Stimulated activated CD4-positive, alpha-beta T cell treated with anti-CD3 and anti-CD28 coated beads, Interleukin-4, amount 100 ng/mL, for 24 hours (primary cell): ENCODE measurements around the gene TFAM.
"Not testable (repeated sequence)": the region's sequence is repeated elsewhere in the genome, so short reads cannot be mapped to it uniquely, and the experiment has no call there.

ENCODE experiments used
- DNase-seq: peaks from one replicate; pipeline ENCODE4 v3.0.0-alpha.2; 2020

TFAM gene

DNA sequence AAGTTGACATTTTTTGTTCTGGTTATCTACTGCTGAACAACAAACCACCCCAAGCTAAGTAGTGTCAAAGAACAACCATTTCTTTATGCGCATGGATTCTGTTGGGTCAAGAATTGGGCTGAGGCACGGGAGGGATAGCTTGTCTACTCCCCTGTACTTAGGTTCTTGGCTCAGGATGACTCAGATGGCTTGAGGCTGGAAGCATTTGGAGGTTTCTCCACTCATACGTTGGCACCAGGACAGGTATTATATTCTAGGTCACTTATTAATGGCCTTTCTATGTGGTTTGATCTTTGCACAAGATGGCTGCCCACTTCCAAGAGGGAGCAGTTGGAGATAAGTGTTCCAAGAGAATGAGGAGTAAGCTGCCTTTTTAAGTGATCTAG, 11.8 kb upstream of the TFAM start:
- DNase-seq = no peak

- no peak for DNase-seq
Observed at GRCh38 chr10:58382489-58382995, 2.7 kb upstream of the TFAM start.

DNA sequence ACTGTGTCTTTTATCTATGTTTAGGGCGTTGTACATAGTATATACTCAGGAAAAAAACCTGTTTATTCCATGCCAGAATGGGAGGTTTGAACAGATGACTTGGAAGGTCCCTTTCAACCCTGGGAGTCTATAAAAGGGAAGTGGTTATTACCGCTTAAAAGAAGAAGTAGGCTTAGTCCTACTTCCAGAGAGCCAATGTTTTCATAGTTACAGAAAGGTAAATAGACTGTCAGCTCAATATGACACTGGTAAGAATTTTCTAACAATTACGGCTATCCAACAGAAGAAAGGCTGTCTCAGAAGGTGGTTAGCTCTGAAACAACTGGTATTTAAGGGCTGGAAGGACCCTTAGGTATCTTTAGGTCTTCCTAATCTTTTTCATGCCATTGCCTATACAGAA, 1.1 kb upstream of the TFAM start:
- DNase-seq = no peak

- DNase-seq = no peak
Observed at GRCh38 chr10:58384544-58384998, 639 bp upstream of the TFAM start.

GRCh38 chr10:58385784-58386112, 538 bp downstream of the TFAM start:
- DNase-seq = peak; percentile 18

- no peak for DNase-seq
Observed at GRCh38 chr10:58389024-58389423, 3.8 kb downstream of the TFAM start.

DNA sequence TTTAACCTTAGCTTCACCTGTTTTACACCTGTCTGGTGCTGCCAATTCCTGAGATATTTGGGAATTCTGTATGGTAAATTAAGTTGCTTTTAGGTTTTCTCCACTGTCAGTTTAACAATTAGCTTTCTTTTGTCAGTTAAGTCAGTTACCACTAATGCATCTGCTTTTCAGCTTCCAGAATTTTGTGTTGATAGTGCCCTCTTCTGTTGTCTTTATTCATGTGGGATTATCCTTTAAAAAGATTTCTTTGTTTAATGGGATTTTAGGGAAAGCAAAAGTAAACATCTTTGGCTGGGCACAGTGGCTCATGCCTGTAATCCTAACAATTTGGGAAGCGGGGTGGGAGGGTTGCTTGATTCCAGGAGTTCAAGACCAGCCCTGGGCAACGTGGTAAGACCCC, 8.1 kb downstream of the TFAM start:
- no peak for DNase-seq

- no peak for DNase-seq
Observed at GRCh38 chr10:58394471-58394870, 9.3 kb downstream of the TFAM start.

- no peak for DNase-seq
Observed at GRCh38 chr10:58396057-58396456, 10.8 kb downstream of the TFAM start.

- DNase-seq = no peak
Observed at GRCh38 chr10:58397830-58398229, 12.6 kb downstream of the TFAM start.

GRCh38 chr10:58399410-58399809, 14.2 kb downstream of the TFAM start:
- DNase-seq = no peak

GRCh38 chr10:58400609-58401008, 15.4 kb downstream of the TFAM start:
- no peak for DNase-seq

DNA sequence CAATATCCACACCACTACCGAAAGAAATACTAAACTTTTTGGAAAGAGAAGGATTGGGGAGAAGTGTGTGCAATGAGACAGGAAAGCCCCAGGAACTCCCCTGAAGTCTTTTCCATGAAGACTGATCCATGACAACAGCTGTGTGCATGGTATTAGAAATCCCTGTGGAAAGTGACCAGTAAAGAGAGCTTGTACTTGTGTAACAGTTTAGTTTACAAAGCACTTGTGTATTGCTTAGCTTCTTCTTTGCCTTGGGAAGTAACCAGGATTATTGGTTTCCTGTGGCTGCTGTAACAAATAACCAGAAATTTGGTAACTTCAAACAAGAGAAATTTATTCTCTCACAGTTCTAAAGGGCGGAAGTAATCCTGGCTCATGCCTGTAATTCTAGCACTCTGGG, 18.8 kb downstream of the TFAM start:
- DNase-seq = no peak

DNA sequence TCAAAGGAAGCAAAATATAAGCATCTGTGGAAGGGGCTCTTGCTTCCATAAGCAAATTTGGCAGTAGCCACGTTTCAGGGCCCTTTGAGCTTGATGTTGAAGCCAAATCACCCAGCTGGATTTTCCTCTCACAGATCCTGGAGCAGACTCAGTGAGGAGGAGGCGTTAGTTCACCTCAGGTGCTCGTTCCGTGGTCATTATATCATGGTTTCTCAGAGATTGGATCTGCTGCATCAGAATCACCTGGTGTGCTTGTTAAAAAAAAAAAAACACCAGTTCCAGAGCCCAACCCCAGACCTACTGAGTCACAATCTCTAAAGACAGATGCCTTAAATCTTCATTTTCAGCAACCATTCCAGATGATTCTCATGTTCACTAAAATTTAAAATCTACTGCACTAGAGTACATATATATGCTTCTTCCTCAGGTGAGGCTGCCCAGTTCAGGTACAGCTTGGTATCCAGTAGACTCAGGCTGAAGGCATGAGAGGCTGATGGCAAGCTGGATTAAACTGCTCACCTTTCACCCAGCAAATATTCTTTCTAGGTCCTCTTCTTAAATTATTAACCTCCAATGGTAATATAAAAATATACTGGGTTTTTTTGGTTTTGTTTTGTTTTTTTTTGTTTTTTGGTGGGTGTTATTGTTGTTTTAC, 24.9 kb downstream of the TFAM start:
- DNase-seq = no peak

- no peak for DNase-seq
Observed at GRCh38 chr10:58412502-58412961, 27.3 kb downstream of the TFAM start.

- no peak for DNase-seq
Observed at GRCh38 chr10:58414270-58415041, 29.2 kb downstream of the TFAM start.

GRCh38 chr10:58415757-58416156, 30.5 kb downstream of the TFAM start:
- DNase-seq = no peak

GRCh38 chr10:58417902-58418301, 32.7 kb downstream of the TFAM start:
- not testable (repeated sequence) for DNase-seq

DNA sequence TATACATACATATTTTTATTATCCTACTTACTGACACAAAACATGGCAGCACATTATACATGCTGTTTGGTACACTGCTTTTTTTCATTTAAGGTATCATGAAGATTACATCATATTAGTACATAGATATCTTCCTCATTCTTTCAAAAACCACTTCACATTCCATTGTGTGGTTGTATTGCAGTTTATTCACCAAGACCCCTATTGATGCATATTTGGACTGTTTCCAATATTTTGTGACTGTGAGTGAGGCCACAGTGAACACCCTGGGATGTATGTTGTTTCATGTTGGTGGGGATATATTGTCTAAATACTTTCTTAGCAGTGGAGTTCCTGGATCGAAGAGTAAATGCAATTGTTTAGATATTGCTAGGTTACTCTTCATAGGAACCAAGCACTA, 39.0 kb downstream of the TFAM start:
- no peak for DNase-seq

DNA sequence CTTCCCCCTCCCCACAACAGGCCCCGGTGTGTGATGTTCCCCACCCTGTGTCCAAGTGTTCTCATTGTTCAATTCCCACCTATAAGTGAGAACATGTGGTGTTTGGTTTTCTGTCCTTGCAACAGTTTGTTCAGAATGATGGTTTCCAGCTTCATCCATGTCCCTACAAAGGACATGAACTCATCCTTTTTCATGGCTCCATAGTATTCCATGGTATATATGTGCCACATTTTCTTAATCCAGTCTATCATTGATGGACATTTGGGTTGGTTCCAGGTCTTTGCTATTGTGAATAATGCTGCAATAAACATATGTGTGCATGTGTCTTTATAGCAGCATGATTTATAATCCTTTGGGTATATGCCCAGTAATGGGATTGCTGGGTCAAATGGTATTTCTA, 43.2 kb downstream of the TFAM start:
- not testable (repeated sequence) for DNase-seq

DNA sequence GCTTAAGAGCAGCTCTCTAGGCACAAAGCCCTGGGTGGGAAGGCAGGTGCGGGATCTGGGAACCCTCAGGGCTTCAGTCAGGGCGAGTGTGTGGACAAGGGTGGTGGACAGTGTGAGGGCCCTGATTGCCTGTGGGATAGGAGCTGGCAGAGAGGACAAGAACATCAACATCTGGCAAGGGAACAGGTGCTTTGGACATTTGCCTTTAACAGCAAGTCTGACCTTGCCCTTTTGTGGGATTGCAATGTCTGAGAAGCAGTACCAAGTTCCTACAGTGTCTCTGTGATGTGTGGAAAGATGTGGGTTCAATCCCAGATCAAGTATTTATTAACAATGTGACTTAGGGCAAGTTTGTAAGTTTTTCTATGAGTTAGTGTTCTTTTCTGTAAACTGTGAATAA, 46.7 kb downstream of the TFAM start:
- no peak for DNase-seq

DNA sequence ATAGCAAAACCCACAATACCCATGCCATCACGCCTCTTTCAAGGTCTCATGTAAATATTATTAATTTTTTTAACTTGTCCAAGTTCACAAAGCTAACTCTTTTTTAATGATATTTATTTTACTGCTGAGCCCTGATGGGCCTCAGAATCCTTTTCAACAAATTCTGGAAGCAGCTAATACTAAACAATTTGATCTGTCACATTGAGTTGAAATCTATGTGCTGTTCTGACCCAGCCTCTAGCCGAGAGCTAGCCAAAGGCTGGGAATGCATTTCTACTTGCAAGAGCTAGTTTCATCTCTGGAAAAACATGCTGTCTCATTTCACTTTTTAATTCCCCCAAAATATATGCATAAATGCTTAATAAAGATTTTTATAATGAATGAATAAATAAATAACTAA, 47.9 kb downstream of the TFAM start:
- no peak for DNase-seq

DNA sequence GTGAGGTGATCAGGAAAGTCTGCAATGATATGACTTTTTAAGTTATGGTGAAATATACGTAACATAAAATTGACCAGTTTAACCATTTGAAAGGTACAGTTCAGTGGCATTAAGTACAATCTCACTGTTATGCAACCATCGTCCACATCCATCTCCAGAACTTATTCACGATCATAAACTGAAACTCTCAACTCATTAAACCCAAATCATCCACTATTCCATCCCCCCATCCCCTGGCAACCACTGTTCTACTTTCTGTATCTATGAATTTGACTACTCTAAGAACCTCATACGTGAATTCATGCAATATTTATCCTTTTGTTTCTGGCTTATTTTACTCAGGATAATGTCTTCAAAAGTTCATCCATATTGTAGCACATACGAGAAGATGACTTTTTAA, 48.4 kb downstream of the TFAM start:
- DNase-seq = no peak

DNA sequence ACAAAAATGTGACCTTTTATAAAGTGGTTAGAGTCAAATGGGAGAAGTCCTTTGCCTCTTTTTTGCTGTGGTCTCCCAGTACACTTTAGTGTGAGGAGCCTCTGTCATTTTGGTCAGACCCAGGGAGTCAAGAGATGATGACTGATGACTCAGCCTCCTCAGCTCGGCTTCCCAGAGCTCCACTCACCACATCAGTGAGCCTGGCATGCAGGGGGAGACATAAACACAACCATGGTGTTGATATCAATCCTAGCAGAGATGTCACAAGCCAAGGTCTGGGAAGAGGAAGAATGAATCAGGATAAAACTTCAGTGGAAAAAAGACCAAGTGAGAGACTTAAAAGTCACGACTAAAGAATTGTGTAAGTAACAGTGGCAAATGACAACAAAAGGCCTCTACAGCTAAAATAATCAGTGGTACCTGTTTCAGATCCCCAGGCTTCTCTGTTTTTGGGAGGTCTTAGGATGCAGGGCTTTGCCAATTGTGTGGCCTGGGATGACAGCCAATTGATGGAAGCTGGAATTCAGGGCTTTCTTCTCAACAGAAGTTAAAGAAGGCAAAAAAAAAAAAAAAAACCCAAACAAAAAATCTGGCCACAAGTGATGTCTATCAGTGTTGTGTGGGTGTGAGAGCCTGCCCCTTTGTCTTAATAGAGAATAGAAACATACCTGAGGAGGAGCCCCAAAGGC, 50.2 kb downstream of the TFAM start:
- DNase-seq = peak; percentile 7
